Measurements from ENCODE around the gene OR12D3. TPM values are rescaled to one million over a fixed set of nuclear protein-coding genes. Genes with fewer than 3 reads are reported as not detected.

OR12D3 gene
- total and polyA plus RNA-seq, 11 donors, result not detected

GRCh38 chr6:29414588-29414987 lies 39.5 kb upstream of the OR12D3 start, which contains the start of gene OR12D1:
TSS of gene OR12D1 (plus strand) at chr6:29414928.
- ATAC-seq, result no peak
- no peaks in the 10 kb centered on the region for H3K36me3 ChIP-seq
- peaks cover 0 to 9% (median 0%) of the 10 kb centered on the region in 12 donors for H3K9me3 ChIP-seq
- intact Hi-C loops (cut with DNase I), result no loop called here
- no peak for DNase-seq
- TF ChIP-seq POLR2A (IDR thresholded peaks at IDR 0.05) (no peak), CTCF (IDR thresholded peaks at IDR 0.05) (no peak)
- no peak within 1 kb of the TSS for H3K4me3 ChIP-seq
- H3K27ac ChIP-seq, result no peak within 1 kb of the TSS
- H3K4me1 ChIP-seq, result no peaks in the 10 kb centered on the region
- no peaks in the 10 kb centered on the region for H3K27me3 ChIP-seq

- no peak for ATAC-seq
These were observed 28.7 kb upstream of the OR12D3 start for GRCh38 chr6:29403801-29404200.

GRCh38 chr6:29399525-29399924 lies 24.4 kb upstream of the OR12D3 start:
- no peaks in the 10 kb centered on the region for H3K36me3 ChIP-seq
- H3K4me1 ChIP-seq, result no peaks in the 10 kb centered on the region
- no peak for ATAC-seq
- H3K27ac ChIP-seq, result no peak overlapping the region
- H3K9me3 ChIP-seq, result no peaks in the 10 kb centered on the region
- H3K27me3 ChIP-seq, result peaks cover 0 to 11% (median 0%) of the 10 kb centered on the region in 9 donors
- TF ChIP-seq POLR2A (IDR thresholded peaks at IDR 0.05), result no peak
- no peak for TF ChIP-seq CTCF (IDR thresholded peaks at IDR 0.05)
- intact Hi-C loops (cut with DNase I), result no loop called here
- no peak for DNase-seq
- no peak overlapping the region for H3K4me3 ChIP-seq
- WGBS, 4 donors, result 50 to 79% (median 61%) methylated on average over 2 of the region's 2 CpGs

More at GRCh38 chr6:29403801-29404200, 28.7 kb upstream of the OR12D3 start:
- no peaks in the 10 kb centered on the region for H3K4me1 ChIP-seq
- DNase-seq, result no peak
- H3K27me3 ChIP-seq, result peaks cover 0 to 7% (median 0%) of the 10 kb centered on the region in 9 donors
- H3K36me3 ChIP-seq, result no peaks in the 10 kb centered on the region
- TF ChIP-seq POLR2A (IDR thresholded peaks at IDR 0.05) (no peak), CTCF (IDR thresholded peaks at IDR 0.05) (no peak)
- intact Hi-C loops (cut with DNase I), result no loop called here
- H3K27ac ChIP-seq, result no peak overlapping the region
- 44 to 89% (median 71%) methylated on average over 1 of the region's 1 CpG for WGBS, 4 donors
- peaks cover 0 to 10% (median 0%) of the 10 kb centered on the region in 12 donors for H3K9me3 ChIP-seq
- H3K4me3 ChIP-seq, result no peak overlapping the region

- Histone ChIP-seq H3K9me3 (no peaks in the 10 kb centered on the region), H3K27me3 (peaks cover 0 to 9% (median 0%) of the 10 kb centered on the region in 9 donors), H3K36me3 (no peaks in the 10 kb centered on the region), H3K27ac (no peak within 1 kb of the TSS), H3K4me3 (no peak within 1 kb of the TSS), H3K4me1 (no peaks in the 10 kb centered on the region)
- no peak for ATAC-seq
- no peak for TF ChIP-seq CTCF (IDR thresholded peaks at IDR 0.05)
- TF ChIP-seq POLR2A (IDR thresholded peaks at IDR 0.05), result no peak
- no peak for DNase-seq
- intact Hi-C loops (cut with DNase I), result no loop called here
These were observed 20.2 kb upstream of the OR12D3 start, which contains the start of gene OR12D2 for GRCh38 chr6:29395331-29395730. TSS of gene OR12D2 (plus strand) at chr6:29395631. CDS start at chr6:29396700, 1,069 bp downstream.

Data from heart left ventricle (tissue), 16 donors.